ENCODE measurements around the gene PTRH1. TPM values are rescaled to one million over a fixed set of nuclear protein-coding genes. Genes with fewer than 3 reads are reported as not detected.

PTRH1 gene
- total and polyA plus RNA-seq, 10 of the 15 experiments (the other 5 are each of a cell fraction or from before 2014, with no cell fraction given), result 0.69 to 38.4 (median 10.2) TPM

- in situ Hi-C loops (cut with MboI) (no loop called here), intact Hi-C loops (cut with micrococcal nuclease; ENCODE audit: unreplicated experiment) (loop anchor here (5.0 kb wide), 1 partner anchor 201 kb away; the partner anchor contains the start of gene ST6GALNAC4)
- SMC1A ChIA-PET (ENCODE audit: uncharacterized antibody, unreplicated experiment), result interaction anchor here (0.6 to 1.5 kb wide), 4 partner anchors 13 to 205 kb away, joined by 3 to 6 read pairs (median 4); partner anchors contain the start of gene TOR2A
- no peaks in the 10 kb centered on the region for H4K20me1 ChIP-seq (ENCODE audit: control insufficient read depth, insufficient read depth)
- BruUV-seq (replicated peaks), result no TSS peak
- H3K4me1 ChIP-seq (ENCODE audit: control insufficient read depth, insufficient read depth, low read length), result peaks cover 4% of the 10 kb centered on the region; the same call in 1 of the 2 replicates
- no peaks in the 10 kb centered on the region for H3K9me3 ChIP-seq (replicated peaks; ENCODE audit: control insufficient read depth, insufficient read depth, low read length)
- TF ChIP-seq MEF2B (IDR thresholded peaks at IDR 0.05; ENCODE audit: partially characterized antibody, poor library complexity, severe bottlenecking), result no peak
- no peak for TF ChIP-seq EZH2 (IDR thresholded peaks at IDR 0.05; ENCODE audit: borderline replicate concordance, control insufficient read depth, low read depth, low read length)
- no peak for TF ChIP-seq EP300 (IDR thresholded peaks at IDR 0.05; ENCODE audit: borderline replicate concordance in 1 of 2, control insufficient read depth in 1 of 2, low read depth in 2 of 2, low read length in 2 of 2)
- TF ChIP-seq BCLAF1 (IDR thresholded peaks at IDR 0.05), result no peak
- TF ChIP-seq PAX5 (IDR thresholded peaks at IDR 0.05; ENCODE audit: borderline replicate concordance, low read depth, low read length), result no peak
- no peak for TF ChIP-seq SUZ12 (IDR thresholded peaks at IDR 0.05; ENCODE audit: unreplicated experiment)
- no peak overlapping the region for H3K27ac ChIP-seq (ENCODE audit: control insufficient read depth, insufficient read depth)
- H3K36me3 ChIP-seq (ENCODE audit: control insufficient read depth in 2 of 2, insufficient read depth in 2 of 2, low read length in 1 of 2), result no peaks in the 10 kb centered on the region; a peak in 1 of 4 replicates
- H3K79me2 ChIP-seq (ENCODE audit: control insufficient read depth, insufficient read depth, low read length), result no peaks in the 10 kb centered on the region
- FAIRE-seq, result no peak
- peak overlapping the region; percentile 97; the same call in 1 of the 2 replicates for H2AFZ ChIP-seq (ENCODE audit: control insufficient read depth, low read depth, low read length)
- no peak for DNase-seq (ENCODE audit: low read depth, low spot score)
- CTCF ChIA-PET, result interaction anchor here (1.0 to 3.3 kb wide), 4 partner anchors 12 to 153 kb away, joined by 3 to 21 read pairs (median 5); partner anchors contain the start of gene TOR2A
- RAD21 ChIA-PET (ENCODE audit: unreplicated experiment), result interaction anchor here (2.8 kb wide), 1 partner anchor 19 kb away, joined by 19 read pairs; the partner anchor contains the start of gene TOR2A
- peak overlapping the region; percentile 88; the same call in 1 of the 2 replicates for H3K4me2 ChIP-seq (ENCODE audit: control insufficient read depth, insufficient read depth)
- WGBS (ENCODE audit: insufficient coverage, insufficient replicate concordance, low lambda C conversion rate, missing lambda C conversion rate), result 46% methylated on average over 9 of the region's 9 CpGs
- no peak for ATAC-seq
- no peaks in the 10 kb centered on the region for H3K27me3 ChIP-seq (replicated peaks in 1 of 2; ENCODE audit: control insufficient read depth in 2 of 2, insufficient read depth in 2 of 2, low read length in 1 of 2)
- no peak overlapping the region for H3K9ac ChIP-seq (ENCODE audit: control insufficient read depth, insufficient read depth, low read length)
- POLR2A ChIA-PET, result interaction anchor here (1.9 kb wide), 1 partner anchor 9 kb away, joined by 8 read pairs; no protein-coding TSS in a partner anchor
- H3K4me3 ChIP-seq, result no peak overlapping the region
Observed at GRCh38 chr9:127716412-127716811, 949 bp upstream of the PTRH1 start.

Data from GM12878 (cell line).